Breast epithelium (tissue), 4 donors: ENCODE measurements around the gene CLK2. TPM values are rescaled to one million over a fixed set of nuclear protein-coding genes. Genes with fewer than 3 reads are reported as not detected.
"Not testable (repeated sequence)": the region's sequence is repeated elsewhere in the genome, so short reads cannot be mapped to it uniquely, and the experiment has no call there.

Experiments used
- DNase-seq, 2 donors: peaks; one replicate each; pipeline ENCODE4 v3.0.0-alpha.2; 2019; ENCODE audit warnings: low spot score in 2 of 2
- H3K27ac ChIP-seq, 2 donors: fragments of 200-600 bp; sonication (generic) in 1 of 2; one replicate each; pipeline ENCODE4 v1.5.1; 2016 to 2019; ENCODE audit warnings: mild to moderate bottlenecking in 1 of 2
- H3K27me3 ChIP-seq, 2 donors: fragments of 200-600 bp; sonication (generic) in 1 of 2; one replicate each; pipeline versions ENCODE4 v1.5.1 to v1.6.0; 2017 to 2019; ENCODE audit warnings: control low read depth in 1 of 2, mild to moderate bottlenecking in 1 of 2
- H3K36me3 ChIP-seq: fragments of 200-600 bp; one replicate; pipeline ENCODE4 v1.5.1; 2019
- H3K4me1 ChIP-seq, 2 donors: fragments of 200-600 bp; sonication (generic); one replicate each; pipeline ENCODE4 v1.5.1; 2016 to 2019; ENCODE audit warnings: control low read depth in 1 of 2
- H3K4me3 ChIP-seq, 3 donors: fragments of 200-600 bp; sonication (generic); 1 replicate in 2 of 3; 2 replicates in 1 of 3; pipeline ENCODE4 v1.5.1; 2016 to 2019; ENCODE audit warnings: mild to moderate bottlenecking in 3 of 3, moderate library complexity in 2 of 3
- H3K9me3 ChIP-seq, 2 donors: fragments of 200-600 bp; sonication (generic) in 1 of 2; one replicate each; pipeline ENCODE4 v1.5.1; 2016 to 2019; ENCODE audit warnings: control low read depth in 1 of 2
- CTCF ChIP-seq, 3 donors: fragments of 450-650 bp; IDR thresholded peaks; one replicate each; pipeline ENCODE4 v1.5.1; 2016 to 2017; ENCODE audit warnings: antibody characterized with exemption in 3 of 3, mild to moderate bottlenecking in 3 of 3, moderate library complexity in 3 of 3
- POLR2A ChIP-seq: fragments of 450-650 bp; IDR thresholded peaks from one replicate; pipeline ENCODE4 v1.6.1; 2016; ENCODE audit warnings: antibody characterized with exemption, mild to moderate bottlenecking, moderate library complexity
- POLR2AphosphoS5 ChIP-seq, 3 donors: sonication (generic); formaldehyde crosslinking; IDR thresholded peaks; one replicate each; pipeline ENCODE4 v1.6.1; 2017; ENCODE audit warnings: antibody characterized with exemption in 3 of 3
- intact Hi-C: fragments of 100-400 bp; cut with DNase I; formaldehyde crosslinking; loops from one replicate; pipeline ENCODE4 v1.15.1; 2023; ENCODE audit warnings: low total_unique reads
- total RNA-seq, 3 donors: library from RNA; depleted of rRNA; stranded (reverse); fragments of >200 nt; gene quantifications; one replicate each; pipeline ENCODE4 v1.1.0, GENCODE V29; 2016

The CLK2 gene
- total RNA-seq, 3 donors from 2014 or later: 29.1 to 53.4 (median 48.7) TPM

- intact Hi-C loops: no loop called here
- no peaks in the 10 kb centered on the region for H3K36me3 ChIP-seq
- H3K27me3 ChIP-seq: peaks cover 0 to 26% of the 10 kb centered on the region in 2 donors
- H3K9me3 ChIP-seq: no peaks in the 10 kb centered on the region
- TF ChIP-seq POLR2AphosphoS5 (IDR thresholded peaks at IDR 0.05): no peak
- no peak overlapping the region for H3K27ac ChIP-seq
- H3K4me3 ChIP-seq: no peak overlapping the region
- no peaks in the 10 kb centered on the region for H3K4me1 ChIP-seq
- no peak for DNase-seq
Measured at GRCh38 chr1:155296661-155297060, 23.4 kb upstream of the CLK2 start.

- Histone ChIP-seq H3K36me3 (no peaks in the 10 kb centered on the region), H3K4me3 (no peak overlapping the region), H3K9me3 (no peaks in the 10 kb centered on the region), H3K27ac (no peak overlapping the region), H3K27me3 (peaks cover 0 to 26% of the 10 kb centered on the region in 2 donors), H3K4me1 (no peaks in the 10 kb centered on the region)
- no peak for DNase-seq
- no peak for TF ChIP-seq POLR2A
- TF ChIP-seq CTCF (IDR thresholded peaks at IDR 0.05): no peak
- no peak for TF ChIP-seq POLR2AphosphoS5 (IDR thresholded peaks at IDR 0.05)
- intact Hi-C loops: no loop called here
Measured at GRCh38 chr1:155295942-155296267, 22.6 kb upstream of the CLK2 start.

- intact Hi-C loops: no loop called here
Measured at GRCh38 chr1:155295183-155295941, 22.1 kb upstream of the CLK2 start.

GRCh38 chr1:155294520-155295182 lies 21.3 kb upstream of the CLK2 start:
- peaks cover 0 to 26% of the 10 kb centered on the region in 2 donors for H3K27me3 ChIP-seq
- no peaks in the 10 kb centered on the region for H3K36me3 ChIP-seq
- DNase-seq: no peak
- H3K4me1 ChIP-seq: no peaks in the 10 kb centered on the region
- no peak overlapping the region for H3K27ac ChIP-seq
- no peak for TF ChIP-seq POLR2A
- H3K9me3 ChIP-seq: no peaks in the 10 kb centered on the region
- intact Hi-C loops: no loop called here
- H3K4me3 ChIP-seq: peak overlapping the region in 2 of 3 donors; percentile 10 to 49

More at GRCh38 chr1:155295183-155295941, 22.1 kb upstream of the CLK2 start:
- peak overlapping the region in 2 of 3 donors; percentile 10 to 49 for H3K4me3 ChIP-seq
- TF ChIP-seq POLR2A (no peak), POLR2AphosphoS5 (IDR thresholded peaks at IDR 0.05) (no peak), CTCF (IDR thresholded peaks at IDR 0.05) (no peak)
- no peaks in the 10 kb centered on the region for H3K36me3 ChIP-seq
- H3K4me1 ChIP-seq: no peaks in the 10 kb centered on the region
- H3K9me3 ChIP-seq: no peaks in the 10 kb centered on the region
- DNase-seq: no peak
- H3K27ac ChIP-seq: no peak overlapping the region
- peaks cover 0 to 26% of the 10 kb centered on the region in 2 donors for H3K27me3 ChIP-seq

GRCh38 chr1:155293086-155293749 lies 19.9 kb upstream of the CLK2 start:
- H3K27me3 ChIP-seq: peaks cover 0 to 26% of the 10 kb centered on the region in 2 donors
- no peaks in the 10 kb centered on the region for H3K4me1 ChIP-seq
- no peak overlapping the region for H3K4me3 ChIP-seq
- intact Hi-C loops: no loop called here
- no peak for DNase-seq
- TF ChIP-seq CTCF (IDR thresholded peaks at IDR 0.05): no peak
- no peak for TF ChIP-seq POLR2A
- TF ChIP-seq POLR2AphosphoS5 (IDR thresholded peaks at IDR 0.05): no peak
- no peaks in the 10 kb centered on the region for H3K9me3 ChIP-seq
- H3K36me3 ChIP-seq: no peaks in the 10 kb centered on the region
- H3K27ac ChIP-seq: no peak overlapping the region

- H3K27ac ChIP-seq, H3K36me3 ChIP-seq, H3K9me3 ChIP-seq, DNase-seq, H3K4me1 ChIP-seq, intact Hi-C loops, H3K4me3 ChIP-seq: not testable (repeated sequence)
- H3K27me3 ChIP-seq: peaks cover 0 to 20% of the 10 kb centered on the region in 2 donors
Measured at GRCh38 chr1:155291006-155291405, 17.7 kb upstream of the CLK2 start.
